DOHH2 (cell line): ENCODE measurements around the gene CCNI2.

Experiments
- H3F3A ChIP-seq: fragments of 200-600 bp; sonication (generic), shearing (Covaris generic); 2 replicates; pipeline ENCODE4 v1.6.0; 2016; ENCODE audit warnings: antibody characterized with exemption, mild to moderate bottlenecking; ENCODE audit not compliant: control insufficient read depth, insufficient read depth
- H3K27ac ChIP-seq: fragments of 200-600 bp; sonication (generic); 2 replicates; pipeline ENCODE4 v1.5.1; 2014; ENCODE audit warnings: low read depth, mild to moderate bottlenecking, low read length, moderate library complexity
- H3K27me3 ChIP-seq: fragments of 200-600 bp; sonication (generic); 2 replicates; pipeline ENCODE4 v1.6.1; 2014; ENCODE audit warnings: mild to moderate bottlenecking, low read length, mixed read lengths; ENCODE audit not compliant: control insufficient read depth
- H3K36me3 ChIP-seq: fragments of 200-600 bp; sonication (generic); 2 replicates; pipeline ENCODE4 v1.6.1; 2014; ENCODE audit warnings: mild to moderate bottlenecking, low read length, moderate library complexity, mixed read lengths; ENCODE audit not compliant: control insufficient read depth
- H3K4me1 ChIP-seq: fragments of 200-600 bp; sonication (generic); 2 replicates; pipeline ENCODE4 v1.6.1; 2014; ENCODE audit warnings: mild to moderate bottlenecking, low read length, mixed read lengths; ENCODE audit not compliant: control insufficient read depth
- H3K4me2 ChIP-seq: fragments of 200-600 bp; sonication (generic); 2 replicates; pipeline ENCODE4 v1.6.0; 2014; ENCODE audit warnings: mild to moderate bottlenecking, low read length, moderate library complexity
- H3K4me3 ChIP-seq: fragments of 200-600 bp; sonication (generic); 2 replicates; pipeline ENCODE4 v1.5.1; 2014; ENCODE audit warnings: mild to moderate bottlenecking, low read length, mixed read lengths
- H3K79me2 ChIP-seq: fragments of 200-600 bp; sonication (generic); 2 replicates; pipeline ENCODE4 v1.6.1; 2014; ENCODE audit warnings: mild to moderate bottlenecking, low read length, mixed read lengths; ENCODE audit not compliant: control insufficient read depth
- H3K9me2 ChIP-seq: fragments of 200-600 bp; sonication (generic); replicated peaks from 2 replicates; pipeline ENCODE4 v1.6.1; 2014; ENCODE audit warnings: mild to moderate bottlenecking, low read length, mixed read lengths; ENCODE audit not compliant: control insufficient read depth
- H3K9me3 ChIP-seq: fragments of 200-600 bp; sonication (generic); 2 replicates; pipeline ENCODE4 v1.6.1; 2014; ENCODE audit warnings: antibody characterized with exemption, low read length, mixed read lengths; ENCODE audit not compliant: control insufficient read depth, insufficient read depth
- H4K20me1 ChIP-seq: fragments of 200-600 bp; sonication (generic); 2 replicates; pipeline ENCODE4 v1.6.0; 2014; ENCODE audit warnings: low read depth, mild to moderate bottlenecking, antibody characterized with exemption, low read length, moderate library complexity; ENCODE audit not compliant: control insufficient read depth, insufficient read depth
- CTCF ChIP-seq: fragments of 200-600 bp; sonication (generic); IDR thresholded peaks from one replicate; pipeline ENCODE4 v1.5.1; 2014; ENCODE audit warnings: antibody characterized with exemption, mild to moderate bottlenecking, low read depth, low read length; ENCODE audit not compliant: poor library complexity, severe bottlenecking
- EZH2phosphoT487 ChIP-seq: fragments of 200-600 bp; sonication (generic); IDR thresholded peaks from 2 replicates; pipeline ENCODE4 v1.6.1; 2017; ENCODE audit warnings: borderline replicate concordance, mild to moderate bottlenecking, antibody characterized with exemption, low read length, moderate library complexity, mixed read lengths

The CCNI2 gene

GRCh38 chr5:132754947-132755346 is 7.7 kb downstream of the CCNI2 start:
- TF ChIP-seq CTCF (peak; percentile 15), EZH2phosphoT487 (no peak)
- Histone ChIP-seq H3K4me2 (no peak overlapping the region), H3K36me3 (no peaks in the 10 kb centered on the region), H3K9me2 (no peaks in the 10 kb centered on the region), H3K9me3 (no peaks in the 10 kb centered on the region), H3F3A (no peaks in the 10 kb centered on the region), H3K79me2 (no peaks in the 10 kb centered on the region), H3K27ac (no peak overlapping the region), H3K27me3 (peaks cover 17% of the 10 kb centered on the region), H3K4me3 (no peak overlapping the region), H4K20me1 (no peaks in the 10 kb centered on the region), H3K4me1 (no peaks in the 10 kb centered on the region)

GRCh38 chr5:132756542-132756941 is 9.3 kb downstream of the CCNI2 start:
- no peaks in the 10 kb centered on the region for H3F3A ChIP-seq
- H4K20me1 ChIP-seq, result no peaks in the 10 kb centered on the region
- no peaks in the 10 kb centered on the region for H3K36me3 ChIP-seq
- no peaks in the 10 kb centered on the region for H3K4me1 ChIP-seq
- H3K9me3 ChIP-seq, result no peaks in the 10 kb centered on the region
- no peaks in the 10 kb centered on the region for H3K9me2 ChIP-seq
- no peak for TF ChIP-seq CTCF
- no peak for TF ChIP-seq EZH2phosphoT487
- H3K4me3 ChIP-seq, result no peak overlapping the region
- no peak overlapping the region for H3K4me2 ChIP-seq
- no peak overlapping the region for H3K27ac ChIP-seq
- H3K79me2 ChIP-seq, result no peaks in the 10 kb centered on the region
- peaks cover 13% of the 10 kb centered on the region for H3K27me3 ChIP-seq

GRCh38 chr5:132758451-132758850 is 11.2 kb downstream of the CCNI2 start:
- H3K9me3 ChIP-seq, result no peaks in the 10 kb centered on the region
- H3K4me2 ChIP-seq, result no peak overlapping the region
- H3K4me1 ChIP-seq, result no peaks in the 10 kb centered on the region
- H3F3A ChIP-seq, result no peaks in the 10 kb centered on the region
- H3K4me3 ChIP-seq, result no peak overlapping the region
- H4K20me1 ChIP-seq, result no peaks in the 10 kb centered on the region
- H3K9me2 ChIP-seq, result no peaks in the 10 kb centered on the region
- 0 out of 2 replicates have a peak, but pooled peaks cover 4% of the 10 kb centered on the region for H3K27me3 ChIP-seq
- H3K79me2 ChIP-seq, result no peaks in the 10 kb centered on the region
- no peak for TF ChIP-seq CTCF
- no peak for TF ChIP-seq EZH2phosphoT487
- no peaks in the 10 kb centered on the region for H3K36me3 ChIP-seq
- H3K27ac ChIP-seq, result no peak overlapping the region
